Jurkat, Clone E6-1 (cell line): ENCODE data around the gene TRIM2.

Experiments
- DNase-seq: peaks from one replicate; pipeline ENCODE4 v3.0.0-alpha.2; 2011; ENCODE audit warnings: low read depth, low spot score
- H3K4me3 ChIP-seq: 2 replicates; pipeline ENCODE4 v1.5.1; 2011; ENCODE audit warnings: mild to moderate bottlenecking, low read length, control low read depth, moderate library complexity

The TRIM2 gene

GRCh38 chr4:153261914-153262313 lies 57.7 kb downstream of the TRIM2 start:
- DNase-seq = no peak
- no peak overlapping the region for H3K4me3 ChIP-seq

GRCh38 chr4:153265306-153266047 lies 61.2 kb downstream of the TRIM2 start:
- DNase-seq = no peak
- no peak overlapping the region for H3K4me3 ChIP-seq

GRCh38 chr4:153266988-153267387 lies 62.7 kb downstream of the TRIM2 start:
- no peak overlapping the region for H3K4me3 ChIP-seq
- DNase-seq = no peak

GRCh38 chr4:153267890-153268289 lies 63.6 kb downstream of the TRIM2 start:
- DNase-seq = no peak

GRCh38 chr4:153268295-153268694 lies 64.1 kb downstream of the TRIM2 start:
- no peak overlapping the region for H3K4me3 ChIP-seq
- no peak for DNase-seq

More at GRCh38 chr4:153267890-153268289, 63.6 kb downstream of the TRIM2 start:
- H3K4me3 ChIP-seq = no peak overlapping the region

- no peak for DNase-seq
- no peak overlapping the region for H3K4me3 ChIP-seq
These were observed 65.2 kb downstream of the TRIM2 start for GRCh38 chr4:153269218-153269990.

DNA sequence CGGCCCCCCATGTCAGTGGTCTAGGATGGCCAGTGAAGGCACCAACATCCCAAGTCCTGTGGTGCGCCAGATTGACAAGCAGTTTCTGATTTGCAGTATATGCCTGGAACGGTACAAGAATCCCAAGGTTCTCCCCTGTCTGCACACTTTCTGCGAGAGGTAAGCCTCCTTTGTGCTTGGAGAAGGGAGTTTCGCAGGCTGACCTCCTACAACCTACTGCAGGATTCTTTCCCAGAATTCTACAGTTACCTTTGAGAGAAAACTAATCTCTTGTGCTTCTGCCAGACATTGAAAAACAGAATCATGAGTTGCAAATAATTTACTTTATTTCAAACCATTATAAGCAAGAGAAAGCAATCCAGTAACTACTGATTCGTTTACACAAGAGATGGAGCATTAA lies 66.1 kb downstream of the TRIM2 start:
- no peak for DNase-seq
- H3K4me3 ChIP-seq = no peak overlapping the region

GRCh38 chr4:153271820-153272219 lies 67.6 kb downstream of the TRIM2 start:
- H3K4me3 ChIP-seq = no peak overlapping the region
- DNase-seq = no peak

DNA sequence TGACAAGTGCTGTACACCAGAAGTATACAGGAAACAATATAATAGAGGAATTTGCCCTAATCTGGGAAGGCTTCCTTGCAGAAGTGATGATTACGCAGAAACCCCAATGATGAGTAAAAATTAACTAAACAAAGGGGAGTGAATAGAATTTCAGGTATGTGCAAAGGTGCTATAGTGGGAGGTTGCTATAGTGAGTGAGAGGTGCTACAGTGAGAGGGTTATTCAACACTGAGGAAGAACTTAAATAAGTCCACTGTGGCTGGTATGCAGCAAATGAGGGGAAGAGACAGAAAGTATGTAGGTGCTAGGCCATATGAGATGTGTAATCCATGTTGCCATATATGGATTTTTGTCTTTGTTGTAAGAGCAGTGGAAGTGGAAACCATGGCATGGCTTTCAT lies 69.5 kb downstream of the TRIM2 start:
- no peak overlapping the region for H3K4me3 ChIP-seq
- DNase-seq = no peak

DNA sequence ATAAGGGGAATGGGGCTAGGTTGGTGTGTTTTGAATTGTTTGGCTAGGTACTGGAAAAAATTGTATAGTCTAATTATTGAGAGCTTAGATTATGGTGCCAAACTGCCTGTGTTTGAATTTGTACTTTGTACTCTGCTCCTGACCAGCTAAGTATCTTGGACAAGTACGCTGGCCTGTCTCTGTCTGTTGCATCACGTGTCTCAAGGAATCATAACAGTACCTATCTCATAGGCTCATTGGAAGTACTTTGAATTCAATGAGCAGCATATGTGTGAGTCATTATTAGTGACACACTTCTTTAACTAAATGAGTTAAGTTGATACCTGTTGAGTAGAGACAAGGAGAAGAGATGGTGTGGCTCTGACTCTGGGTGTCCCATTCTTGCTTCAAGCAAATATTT lies 70.7 kb downstream of the TRIM2 start:
- H3K4me3 ChIP-seq = no peak overlapping the region
- DNase-seq = no peak

- H3K4me3 ChIP-seq = no peak overlapping the region
- no peak for DNase-seq
These were observed 71.4 kb downstream of the TRIM2 start for GRCh38 chr4:153275380-153276276.

DNA sequence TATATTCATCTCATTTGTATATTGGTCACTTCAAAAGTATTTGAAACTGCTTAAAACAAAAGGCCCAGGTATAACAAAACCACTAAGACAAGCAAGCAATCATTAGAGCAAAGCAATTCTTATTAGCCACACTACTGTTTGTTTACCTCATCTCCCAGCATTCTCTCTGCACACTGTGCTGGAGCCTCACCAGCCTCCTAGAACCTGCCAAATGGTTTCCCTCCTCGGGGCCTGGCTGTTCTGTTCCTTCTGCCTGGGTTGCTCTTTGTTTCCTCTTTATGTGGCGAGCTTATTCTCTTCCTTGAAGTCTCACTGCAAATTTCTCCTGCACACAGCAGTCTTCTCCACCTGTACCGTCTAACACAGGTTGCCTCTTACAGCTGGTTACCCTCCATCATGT lies 72.7 kb downstream of the TRIM2 start:
- H3K4me3 ChIP-seq = no peak overlapping the region
- no peak for DNase-seq

DNA sequence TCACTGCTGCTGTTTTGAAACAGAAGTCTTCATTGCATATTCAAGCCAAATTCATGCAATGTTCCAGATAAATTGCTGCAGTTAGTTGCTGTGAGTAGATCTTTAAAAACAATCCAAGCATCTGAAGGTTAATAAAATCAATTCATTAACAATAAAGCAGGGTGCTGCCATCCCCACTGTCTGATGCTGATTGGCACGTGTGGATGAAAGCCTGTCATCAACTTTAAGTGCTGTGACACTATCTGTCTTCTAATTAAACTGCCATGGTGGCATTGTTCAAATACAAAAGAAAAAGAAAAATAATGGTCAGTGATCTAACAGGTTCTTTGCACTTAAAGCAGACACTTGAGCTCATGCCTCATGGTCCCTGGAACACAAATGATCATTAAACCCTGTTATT lies 77.2 kb downstream of the TRIM2 start:
- no peak overlapping the region for H3K4me3 ChIP-seq
- DNase-seq = no peak

GRCh38 chr4:153282023-153282422 lies 77.8 kb downstream of the TRIM2 start:
- H3K4me3 ChIP-seq = no peak overlapping the region
- DNase-seq = no peak

DNA sequence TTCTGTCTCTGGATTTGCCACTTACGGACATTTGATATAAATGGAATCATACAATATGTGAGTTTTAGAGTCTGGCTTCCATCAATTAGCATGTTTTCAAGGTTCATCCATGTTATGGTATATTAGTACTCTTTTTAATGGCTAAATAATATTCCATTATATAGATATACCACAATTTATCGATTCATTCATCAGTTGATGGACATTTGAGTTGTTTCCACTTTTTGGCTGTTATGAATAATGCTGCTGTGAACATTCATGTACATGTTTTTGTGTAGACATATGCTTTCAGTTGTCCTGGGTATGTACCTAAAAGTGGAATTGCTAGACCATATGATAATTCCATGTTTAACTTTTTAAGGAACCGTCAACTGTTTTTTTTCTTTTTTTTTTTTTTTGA lies 79.0 kb downstream of the TRIM2 start:
- H3K4me3 ChIP-seq = no peak overlapping the region
- no peak for DNase-seq

GRCh38 chr4:153290134-153290533 lies 85.9 kb downstream of the TRIM2 start:
- DNase-seq = no peak
- no peak overlapping the region for H3K4me3 ChIP-seq

GRCh38 chr4:153291562-153291961 lies 87.3 kb downstream of the TRIM2 start:
- no peak overlapping the region for H3K4me3 ChIP-seq
- DNase-seq = no peak

DNA sequence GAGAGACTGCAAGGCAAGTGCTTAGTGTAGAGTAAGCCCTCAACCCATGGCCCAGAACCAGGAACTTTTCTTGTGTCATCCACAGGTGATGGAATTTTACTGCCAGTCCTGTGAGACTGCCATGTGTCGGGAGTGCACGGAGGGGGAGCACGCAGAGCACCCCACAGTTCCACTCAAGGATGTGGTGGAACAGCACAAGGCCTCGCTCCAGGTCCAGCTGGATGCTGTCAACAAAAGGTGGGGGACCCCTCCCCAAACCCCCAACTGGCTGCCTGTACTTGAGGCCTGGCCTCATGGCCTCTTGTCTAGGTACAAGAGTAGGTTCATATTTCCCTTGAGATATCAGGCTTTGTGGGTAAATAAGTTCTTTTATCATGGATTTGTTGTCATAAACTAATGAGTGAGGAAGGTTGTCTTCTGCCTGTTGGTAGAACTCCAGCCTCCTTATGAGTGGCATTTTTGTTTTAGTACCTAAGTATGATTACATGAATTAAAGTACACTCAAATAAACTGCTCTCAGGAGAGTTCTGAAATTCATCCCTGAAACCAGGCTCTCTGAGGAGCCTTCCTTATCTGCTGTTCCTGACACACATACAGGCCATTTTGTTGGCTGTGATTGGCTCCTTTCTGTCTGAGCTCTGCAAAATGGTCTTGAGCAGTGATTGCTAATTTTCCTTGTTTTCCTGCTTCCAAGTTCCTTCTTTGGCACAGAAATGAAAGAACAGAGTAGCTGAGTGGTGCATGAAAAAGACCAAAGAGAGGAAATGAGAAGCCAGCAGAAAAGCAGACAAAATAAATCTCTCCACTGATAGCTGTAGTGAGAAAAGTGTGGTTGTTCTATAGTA lies 88.9 kb downstream of the TRIM2 start:
- no peak overlapping the region for H3K4me3 ChIP-seq
- DNase-seq = no peak

GRCh38 chr4:153293742-153294057 lies 89.5 kb downstream of the TRIM2 start:
- H3K4me3 ChIP-seq = no peak overlapping the region

More at GRCh38 chr4:153293742-153294057, 89.5 kb downstream of the TRIM2 start:
- DNase-seq = no peak
